Measurements from ENCODE around the gene ADCYAP1R1.
"Not testable (repeated sequence)": the region's sequence is repeated elsewhere in the genome, so short reads cannot be mapped to it uniquely, and the experiment has no call there.

ADCYAP1R1 gene

DNA sequence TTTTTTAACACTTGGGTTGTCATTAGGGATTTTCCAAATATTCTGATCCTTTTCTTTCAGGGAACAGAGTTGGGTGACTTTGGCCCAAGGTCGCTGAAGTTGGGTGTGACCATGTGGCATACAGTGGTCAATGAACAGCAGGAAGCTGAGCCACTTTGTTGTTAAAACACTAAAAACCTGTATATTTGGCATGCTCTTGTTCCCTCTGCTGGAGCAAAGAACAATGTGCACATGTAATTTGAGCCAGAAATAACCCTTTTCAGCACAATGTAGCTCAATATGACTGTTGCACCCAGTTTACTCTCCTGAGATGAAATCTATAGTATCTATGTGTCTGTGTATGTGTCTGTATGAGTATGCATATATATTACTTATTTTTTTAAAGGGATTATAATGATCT, 74.9 kb downstream of the ADCYAP1R1 start:
- no peak for DNase-seq (ENCODE audit: low read depth in 2 of 3, low spot score in 2 of 3)

DNA sequence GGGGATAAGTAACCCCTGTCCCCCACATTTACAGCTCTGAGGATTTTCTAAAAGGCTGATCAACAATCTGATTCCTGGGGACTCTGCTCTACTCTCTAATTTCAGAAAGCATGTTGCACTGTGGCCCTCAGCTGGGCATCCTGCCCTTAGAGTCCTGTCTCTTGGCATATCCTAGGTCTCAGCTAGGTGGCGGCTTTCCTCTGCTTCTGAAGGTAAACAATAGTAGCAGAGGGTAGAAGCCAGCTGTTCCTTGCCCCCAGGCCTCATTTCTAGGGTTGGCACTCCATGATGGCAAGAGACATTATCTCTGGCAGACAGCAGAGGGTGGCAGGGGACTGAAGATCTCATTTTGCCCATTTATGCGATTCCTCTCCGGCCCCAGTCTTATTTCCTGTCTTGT, 77.0 kb downstream of the ADCYAP1R1 start:
- no peak for DNase-seq (ENCODE audit: low read depth in 2 of 3, low spot score in 2 of 3)

DNA sequence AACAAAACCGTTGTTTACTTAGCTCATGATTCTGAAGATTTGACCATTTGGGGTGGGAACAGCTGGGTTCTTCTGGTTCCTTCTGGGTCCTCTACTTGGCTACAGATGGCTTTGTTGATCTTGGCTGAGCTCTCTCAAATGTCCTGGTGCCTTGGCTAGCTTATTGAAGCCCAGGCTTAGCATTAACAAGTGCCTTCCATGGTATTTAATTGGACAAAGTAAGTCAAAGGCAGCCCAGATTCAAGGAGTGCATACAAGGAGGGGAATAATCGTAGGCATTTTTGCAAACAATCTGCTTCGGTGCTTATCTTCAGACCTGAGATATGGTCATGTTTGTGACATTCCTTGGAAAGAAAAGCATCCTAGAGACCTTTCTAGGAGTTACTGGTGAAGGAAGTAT, 81.4 kb downstream of the ADCYAP1R1 start:
- DNase-seq (ENCODE audit: low read depth in 2 of 3, low spot score in 2 of 3): no peak

DNA sequence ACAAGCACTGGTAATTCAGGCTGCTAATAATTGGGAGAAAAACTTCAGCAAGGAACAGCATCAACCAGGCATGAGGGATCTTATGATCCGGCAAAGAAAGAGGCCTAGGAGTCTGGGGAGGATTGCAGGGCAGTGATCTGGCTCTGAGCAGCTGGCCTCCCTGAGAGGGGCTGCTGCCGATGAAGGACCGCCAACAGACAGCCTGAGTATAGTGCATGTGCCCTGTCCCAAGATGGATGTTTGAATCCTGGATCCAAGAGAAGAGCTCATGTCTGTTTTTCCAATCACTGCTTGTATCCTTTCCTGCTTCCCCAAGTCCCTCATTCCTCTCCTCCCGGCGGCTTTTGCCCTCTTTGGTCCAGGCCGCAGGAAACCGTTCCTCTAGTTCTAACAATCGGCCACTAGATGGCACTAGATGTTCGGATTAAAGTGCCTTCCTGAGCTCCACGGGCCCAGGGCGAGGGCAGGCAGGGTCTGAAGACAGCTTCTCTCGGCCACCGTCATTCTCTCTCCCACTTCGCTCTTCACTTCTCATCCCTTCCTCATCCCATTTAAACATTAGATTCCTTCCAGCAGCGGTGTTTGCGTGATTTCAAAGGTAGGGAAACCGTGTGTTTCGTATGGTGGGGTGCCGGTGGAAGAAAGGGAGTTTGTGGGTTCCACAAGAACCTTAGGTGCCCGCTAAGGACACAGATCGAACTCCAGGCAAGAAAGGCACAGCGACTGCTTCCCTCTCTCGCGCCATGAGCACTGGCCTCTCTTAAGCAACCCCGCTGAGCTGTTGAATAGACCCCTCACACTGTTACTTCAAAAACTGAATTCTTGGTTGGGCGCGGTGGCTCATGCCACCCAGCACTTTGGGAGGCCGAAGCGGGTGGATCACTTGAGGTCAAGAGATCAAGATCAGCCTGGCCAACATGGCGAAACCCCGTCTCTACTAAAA, 82.4 kb downstream of the ADCYAP1R1 start:
- peak in 1 of 3 experiments; percentile 17 for DNase-seq (ENCODE audit: low read depth in 2 of 3, low spot score in 2 of 3)

GRCh38 chr7:31137234-31137633, 85.1 kb downstream of the ADCYAP1R1 start:
- DNase-seq (ENCODE audit: low read depth in 2 of 3, low spot score in 2 of 3): no peak

DNA sequence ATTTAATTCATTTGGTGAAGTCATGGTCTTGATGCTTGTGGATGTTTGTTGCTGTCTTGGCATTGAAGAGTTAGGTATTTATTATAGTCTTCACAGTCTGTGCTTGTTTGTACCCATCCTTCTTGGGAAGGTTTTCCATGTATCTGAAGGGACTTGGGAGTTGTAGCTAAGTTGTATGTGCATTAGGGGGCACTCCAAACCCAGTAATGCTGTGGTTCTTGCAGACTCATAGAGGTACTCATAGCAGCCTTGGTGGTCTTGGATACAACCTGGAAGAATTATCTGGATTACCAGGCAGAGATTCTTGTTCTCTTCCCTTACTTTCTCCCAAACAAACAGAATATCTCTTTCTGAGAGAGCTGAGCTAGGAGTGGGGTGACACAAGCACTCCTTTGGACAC, 93.2 kb downstream of the ADCYAP1R1 start:
- no peak for DNase-seq (ENCODE audit: low read depth in 2 of 3, low spot score in 2 of 3)

- DNase-seq (ENCODE audit: low read depth in 2 of 3, low spot score in 2 of 3): no peak
These were observed 93.9 kb downstream of the ADCYAP1R1 start for GRCh38 chr7:31146030-31146429.

GRCh38 chr7:31146538-31146937, 94.4 kb downstream of the ADCYAP1R1 start:
- no peak for DNase-seq (ENCODE audit: low read depth in 2 of 3, low spot score in 2 of 3)

GRCh38 chr7:31151849-31152248, 99.7 kb downstream of the ADCYAP1R1 start:
- no peak for DNase-seq (ENCODE audit: low read depth in 2 of 3, low spot score in 2 of 3)

DNA sequence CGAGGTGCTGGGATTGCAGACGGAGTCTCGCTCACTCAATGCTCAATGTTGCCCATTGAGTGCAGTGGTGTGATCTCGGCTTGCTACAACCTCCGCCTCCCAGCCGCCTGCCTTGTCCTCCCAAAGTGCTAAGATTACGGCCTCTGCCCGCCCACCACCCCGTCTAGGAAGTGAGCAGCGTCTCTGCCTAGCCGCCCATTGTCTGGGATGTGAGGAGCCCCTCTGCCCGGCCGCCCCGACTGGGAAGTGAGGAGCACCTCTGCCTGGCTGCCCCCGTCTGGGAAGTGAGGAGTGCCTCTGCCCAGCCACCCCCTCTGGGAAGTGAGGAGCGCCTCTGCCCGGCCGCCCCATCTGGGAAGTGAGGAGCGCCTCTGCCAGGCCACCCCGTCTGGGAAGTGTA, 101.2 kb downstream of the ADCYAP1R1 start:
- DNase-seq (ENCODE audit: low read depth in 2 of 3, low spot score in 2 of 3): not testable (repeated sequence)

GRCh38 chr7:31160941-31161340, 108.8 kb downstream of the ADCYAP1R1 start:
- no peak for DNase-seq (ENCODE audit: low read depth in 2 of 3, low spot score in 2 of 3)
